SK-N-SH (cell line): ENCODE data around the gene POU2F1. TPM values are rescaled to one million over a fixed set of nuclear protein-coding genes. Genes with fewer than 3 reads are reported as not detected.

Source experiments
- CTCF ChIA-PET: fragments of 300-600, 350-600 bp; formaldehyde crosslinking; extraction: SDS; loops from one replicate; lab custom pipeline; 2021; lab: Yijun Ruan, JAX
- POLR2A ChIA-PET: fragments of 350-600 bp; sonication (Branson Sonifier 250); formaldehyde crosslinking; extraction: SDS; loops from one replicate; lab custom pipeline; 2020; ENCODE audit warnings: antibody characterized with exemption, inconsistent platforms; lab: Yijun Ruan, JAX
- DNase-seq: peaks from one replicate; pipeline ENCODE4 v3.0.0; 2012
- H2AFZ ChIP-seq: fragments of 200-600 bp; sonication (generic); 2 replicates; pipeline ENCODE4 v1.8.1; 2016; ENCODE audit warnings: antibody characterized with exemption, mild to moderate bottlenecking, low read depth
- H3F3A ChIP-seq: fragments of 200-600 bp; sonication (generic); replicated peaks from 2 replicates; pipeline ENCODE3; 2016; ENCODE audit warnings: antibody characterized with exemption, mild to moderate bottlenecking; ENCODE audit not compliant: insufficient read depth
- H3K27ac ChIP-seq, 2 experiments: fragments of 200-500 bp in 1 of 2; fragments of 200-600 bp in 1 of 2; sonication (Bioruptor generic) in 1 of 2; sonication (generic), shearing (Covaris generic) in 1 of 2; 2 replicates each; pipeline versions ENCODE4 v1.5.1 to v1.6.1; 2014 to 2016; ENCODE audit warnings: low read depth in 2 of 2, inconsistent platforms in 1 of 2, low read length in 1 of 2, mild to moderate bottlenecking in 1 of 2, mixed read lengths in 1 of 2
- H3K27me3 ChIP-seq: fragments of 200-600 bp; sonication (generic), shearing (Covaris generic); 2 replicates; pipeline ENCODE4 v1.6.1; 2016; ENCODE audit warnings: mixed run types; ENCODE audit not compliant: insufficient read depth
- H3K36me3 ChIP-seq, 2 experiments: fragments of 200-500 bp in 1 of 2; fragments of 200-600 bp in 1 of 2; sonication (Bioruptor generic) in 1 of 2; sonication (generic) in 1 of 2; replicated peaks in 1 of 2; 2 replicates each; pipeline versions ENCODE3 to v1.5.1; 2014 to 2016; ENCODE audit warnings: low read length in 1 of 2, mild to moderate bottlenecking in 1 of 2; ENCODE audit not compliant: insufficient read depth in 2 of 2, control insufficient read depth in 1 of 2
- H3K4me1 ChIP-seq, 2 experiments: fragments of 200-500 bp in 1 of 2; fragments of 200-600 bp in 1 of 2; sonication (Bioruptor generic) in 1 of 2; sonication (generic), shearing (Covaris generic) in 1 of 2; 2 replicates each; pipeline versions ENCODE4 v1.5.1 to v1.6.1; 2014 to 2016; ENCODE audit warnings: low read depth in 1 of 2, low read length in 1 of 2, mixed run types in 1 of 2; ENCODE audit not compliant: insufficient read depth in 2 of 2, control insufficient read depth in 1 of 2
- H3K4me2 ChIP-seq: fragments of 200-600 bp; sonication (generic), shearing (Covaris generic); 2 replicates; pipeline ENCODE4 v1.6.1; 2017; ENCODE audit warnings: mixed run types
- H3K4me3 ChIP-seq, 2 experiments: fragments of 200-500 bp in 1 of 2; fragments of 200-600 bp in 1 of 2; sonication (Bioruptor generic) in 1 of 2; sonication (generic), shearing (Covaris generic) in 1 of 2; 2 replicates each; pipeline versions ENCODE4 v1.5.1 to v1.8.1; 2014 to 2016; ENCODE audit warnings: low read depth in 2 of 2, inconsistent platforms in 1 of 2, low read length in 1 of 2, mild to moderate bottlenecking in 1 of 2, mixed read lengths in 1 of 2, moderate library complexity in 1 of 2
- H3K79me2 ChIP-seq: fragments of 200-600 bp; sonication (generic); 2 replicates; pipeline ENCODE4 v1.8.1; 2017; ENCODE audit warnings: mild to moderate bottlenecking; ENCODE audit not compliant: insufficient read depth
- H3K9ac ChIP-seq: fragments of 200-600 bp; sonication (generic); 2 replicates; pipeline ENCODE4 v1.6.1; 2017; ENCODE audit warnings: mixed run types
- H3K9me2 ChIP-seq: fragments of 200-600 bp; sonication (generic); 2 replicates; pipeline ENCODE4 v1.6.1; 2017; ENCODE audit warnings: mixed run types
- H3K9me3 ChIP-seq: fragments of 200-600 bp; sonication (generic); 2 replicates; pipeline ENCODE4 v1.6.1; 2017; ENCODE audit warnings: mixed run types, mild to moderate bottlenecking, moderate library complexity
- H4K20me1 ChIP-seq: fragments of 200-600 bp; sonication (generic); 2 replicates; pipeline ENCODE4 v1.6.1; 2017; ENCODE audit warnings: mild to moderate bottlenecking, mixed run types; ENCODE audit not compliant: insufficient read depth
- CHD2 ChIP-seq: fragments of 150-350 bp; IDR thresholded peaks from 2 replicates; pipeline ENCODE4 v1.6.1; 2018; ENCODE audit warnings: low read length; ENCODE audit not compliant: partially characterized antibody
- EP300 ChIP-seq, 2 experiments: IDR thresholded peaks; 2 replicates each; pipeline versions ENCODE4 v1.4.0 to v1.6.1; 2012; ENCODE audit warnings: borderline replicate concordance in 1 of 2, low read depth in 1 of 2, low read length in 1 of 2
- GATA2 ChIP-seq: sonication (generic); formaldehyde crosslinking; IDR thresholded peaks from 2 replicates; pipeline ENCODE4 v1.5.0; 2020; ENCODE audit warnings: mild to moderate bottlenecking, missing genetic modification reagents
- MXI1 ChIP-seq: IDR thresholded peaks from 2 replicates; pipeline ENCODE4 v1.6.1; 2012; ENCODE audit warnings: mild to moderate bottlenecking, low read depth, low read length, improper control_type of control experiment
- NFIC ChIP-seq: IDR thresholded peaks from 2 replicates; pipeline ENCODE4 v1.4.0; 2012; ENCODE audit warnings: borderline replicate concordance
- PBX3 ChIP-seq: IDR thresholded peaks from 2 replicates; pipeline ENCODE4; 2012
- POLR2AphosphoS5 ChIP-seq: IDR thresholded peaks from 2 replicates; pipeline ENCODE4 v1.6.1; 2012; ENCODE audit warnings: low read depth, low read length
- RCOR1 ChIP-seq: fragments of 150-350 bp; IDR thresholded peaks from 2 replicates; pipeline ENCODE4 v1.6.1; 2017; ENCODE audit warnings: antibody characterized with exemption, low read length
- RFX5 ChIP-seq: IDR thresholded peaks from 2 replicates; pipeline ENCODE4 v1.6.1; 2012; ENCODE audit warnings: mild to moderate bottlenecking, improper control_type of control experiment, low read length
- SIN3A ChIP-seq: IDR thresholded peaks from 2 replicates; pipeline ENCODE4 v1.6.1; 2012; ENCODE audit warnings: low read depth, mild to moderate bottlenecking, low read length, moderate library complexity, borderline replicate concordance
- TCF12 ChIP-seq: IDR thresholded peaks from 2 replicates; pipeline ENCODE4 v1.4.0; 2012
- USF1 ChIP-seq: IDR thresholded peaks from 2 replicates; pipeline ENCODE4 v1.4.0; 2012; ENCODE audit warnings: low read depth, borderline replicate concordance
- USF2 ChIP-seq: fragments of 150-350 bp; IDR thresholded peaks from 2 replicates; pipeline ENCODE4 v1.6.1; 2017; ENCODE audit warnings: antibody characterized with exemption, low read length, low read depth, borderline replicate concordance
- WGBS: methylation state at CpG from one replicate; pipeline ENCODE4 v1.1.6; 2017; ENCODE audit warnings: low lambda C conversion rate; 5-methylcytosine and 5-hydroxymethylcytosine counted together
- polyA plus RNA-seq, 3 experiments: library from polyadenylated mRNA; depleted of rRNA; stranded (reverse); fragments of >200 nt; gene quantifications; 2 replicates each; pipeline ENCODE4 v1.2.3, GENCODE V29; 2012

The POU2F1 gene
- polyA plus RNA-seq, 1 of the 3 experiments (the other 2 are of a cell fraction) = 1.2 TPM

- TF ChIP-seq RCOR1 (no peak), MXI1 (no peak), POLR2AphosphoS5 (no peak), CHD2 (no peak), TCF12 (no peak), USF1 (no peak), GATA2 (no peak), SIN3A (no peak), RFX5 (no peak), NFIC (no peak), USF2 (no peak), EP300 (IDR thresholded peaks at IDR 0.05; ENCODE audit: borderline replicate concordance in 1 of 2, low read depth in 1 of 2, low read length in 1 of 2) (no peak), PBX3 (no peak)
- Histone ChIP-seq H3K9ac (no peak overlapping the region), H2AFZ (no peak overlapping the region), H3F3A (no peaks in the 10 kb centered on the region), H3K36me3 (no peaks in the 10 kb centered on the region), H3K27ac (no peak overlapping the region), H3K27me3 (peaks cover under 1% of the 10 kb centered on the region; the same call in 1 of the 2 replicates), H3K4me1 (peaks cover 0 to 8% of the 10 kb centered on the region in 2 experiments; a peak in 2 of 4 replicates), H3K79me2 (no peaks in the 10 kb centered on the region), H3K9me2 (no peaks in the 10 kb centered on the region), H4K20me1 (no peaks in the 10 kb centered on the region), H3K4me2 (no peak overlapping the region), H3K9me3 (no peaks in the 10 kb centered on the region), H3K4me3 (no peak overlapping the region)
- CTCF ChIA-PET = interaction anchor here (0.6 to 1.3 kb wide), 3 partner anchors 14 to 198 kb away, joined by 3 to 4 read pairs (median 3); no protein-coding TSS in a partner anchor
- no peak for DNase-seq
- POLR2A ChIA-PET = no interaction called here
Measured at GRCh38 chr1:167175901-167176300, 44.8 kb upstream of the POU2F1 start.

DNA sequence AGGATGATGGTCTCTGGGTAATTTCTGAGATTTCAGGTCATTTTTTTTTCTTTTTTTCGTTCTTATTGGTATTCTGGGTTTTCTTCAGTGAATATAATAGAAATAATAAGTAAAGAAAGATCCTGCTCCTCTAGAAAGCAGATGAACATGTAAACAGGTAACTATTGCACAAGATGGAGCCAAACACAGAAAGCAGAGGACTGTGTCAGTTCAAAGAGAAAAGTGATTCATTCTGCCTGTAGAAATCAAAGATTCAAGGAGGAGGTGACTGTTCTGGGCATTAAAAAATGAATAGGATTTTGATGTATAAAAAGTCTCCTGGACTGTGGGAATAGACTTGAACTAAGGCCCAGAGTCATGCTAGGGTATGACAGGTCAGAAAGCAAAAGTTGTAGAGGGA, 41.9 kb upstream of the POU2F1 start:
- H3K9me3 ChIP-seq = no peaks in the 10 kb centered on the region
- no peak overlapping the region for H3K4me2 ChIP-seq
- ChIA-PET POLR2A (no interaction called here), CTCF (no interaction called here)
- H3K9ac ChIP-seq = no peak overlapping the region
- no peaks in the 10 kb centered on the region for H3K9me2 ChIP-seq
- H3K27ac ChIP-seq = no peak overlapping the region
- H2AFZ ChIP-seq = no peak overlapping the region
- H4K20me1 ChIP-seq = no peaks in the 10 kb centered on the region
- H3K4me1 ChIP-seq = 0 out of 4 replicates have a peak, but pooled peaks cover 0 to under 1% of the 10 kb centered on the region in 2 experiments
- no peaks in the 10 kb centered on the region for H3K79me2 ChIP-seq
- no peak for TF ChIP-seq RCOR1
- no peak overlapping the region for H3K4me3 ChIP-seq
- no peaks in the 10 kb centered on the region for H3K36me3 ChIP-seq
- no peaks in the 10 kb centered on the region for H3F3A ChIP-seq
- WGBS = 0% methylated on average over 1 of the region's 1 CpG
- H3K27me3 ChIP-seq = no peaks in the 10 kb centered on the region; the same call in 1 of the 2 replicates
- DNase-seq = no peak
